ENCODE data around the gene AMPH.

GRCh38 chr7:38550836-38551235 is 80.3 kb downstream of the AMPH start:
- TF ChIP-seq E2F4 (CRISPR knock-in tag; IDR thresholded peaks at IDR 0.05; ENCODE audit: borderline replicate concordance, low read depth) (no peak), CTCF (IDR thresholded peaks at IDR 0.05) (no peak), HMGXB4 (CRISPR knock-in tag; IDR thresholded peaks at IDR 0.05) (no peak), TEAD4 (CRISPR knock-in tag; IDR thresholded peaks at IDR 0.05) (no peak), CREB1 (CRISPR knock-in tag; IDR thresholded peaks at IDR 0.05) (no peak), NR3C1 (CRISPR knock-in tag; conservative IDR thresholded peaks at IDR 0.05; ENCODE audit: low read depth) (no peak), CBFB (CRISPR knock-in tag; IDR thresholded peaks at IDR 0.05; ENCODE audit: low read depth) (no peak), CREM (CRISPR knock-in tag; IDR thresholded peaks at IDR 0.05) (no peak), MAX (CRISPR knock-in tag; IDR thresholded peaks at IDR 0.05) (no peak), FOXJ3 (CRISPR knock-in tag; IDR thresholded peaks at IDR 0.05; ENCODE audit: borderline replicate concordance) (no peak), IRF2 (CRISPR knock-in tag; IDR thresholded peaks at IDR 0.05; ENCODE audit: borderline replicate concordance, low read depth) (no peak)
